Breast epithelium (tissue), 3 donors: ENCODE results near the gene YPEL1.

ENCODE experiments used
- POLR2A ChIP-seq: fragments of 450-650 bp; IDR thresholded peaks from one replicate; pipeline ENCODE4 v1.6.1; 2016; ENCODE audit warnings: antibody characterized with exemption, mild to moderate bottlenecking, moderate library complexity
- POLR2AphosphoS5 ChIP-seq, 3 donors: sonication (generic); formaldehyde crosslinking; IDR thresholded peaks; one replicate each; pipeline ENCODE4 v1.6.1; 2017; ENCODE audit warnings: antibody characterized with exemption in 3 of 3
- TF ChIP-seq, protein P1 (sequence below), 3 donors: fragments of 450-650 bp; IDR thresholded peaks; one replicate each; pipeline ENCODE4 v1.5.1; 2016 to 2017; ENCODE audit warnings: antibody characterized with exemption in 3 of 3, mild to moderate bottlenecking in 3 of 3, moderate library complexity in 3 of 3

DNA sequence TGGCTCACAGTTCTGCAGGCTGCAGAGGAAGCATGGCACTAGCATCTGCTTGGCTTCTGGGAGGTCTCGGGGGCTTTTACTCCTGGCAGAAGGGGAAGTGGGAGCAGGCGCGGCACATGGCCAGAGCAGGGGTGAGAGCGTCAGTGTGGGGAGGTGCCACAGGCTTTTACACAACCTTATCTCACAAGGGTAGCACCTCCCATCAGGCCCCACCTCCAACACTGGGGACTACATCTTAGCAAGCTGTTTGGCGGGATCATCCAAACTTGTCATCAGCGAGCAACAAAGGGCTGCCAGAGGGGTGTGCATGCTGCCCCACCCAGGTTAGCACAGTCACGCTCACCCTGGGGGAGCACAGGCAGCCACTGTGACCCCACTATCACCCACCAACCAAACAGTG, 18.9 kb upstream of the YPEL1 start:
- TF ChIP-seq, protein P1, sequence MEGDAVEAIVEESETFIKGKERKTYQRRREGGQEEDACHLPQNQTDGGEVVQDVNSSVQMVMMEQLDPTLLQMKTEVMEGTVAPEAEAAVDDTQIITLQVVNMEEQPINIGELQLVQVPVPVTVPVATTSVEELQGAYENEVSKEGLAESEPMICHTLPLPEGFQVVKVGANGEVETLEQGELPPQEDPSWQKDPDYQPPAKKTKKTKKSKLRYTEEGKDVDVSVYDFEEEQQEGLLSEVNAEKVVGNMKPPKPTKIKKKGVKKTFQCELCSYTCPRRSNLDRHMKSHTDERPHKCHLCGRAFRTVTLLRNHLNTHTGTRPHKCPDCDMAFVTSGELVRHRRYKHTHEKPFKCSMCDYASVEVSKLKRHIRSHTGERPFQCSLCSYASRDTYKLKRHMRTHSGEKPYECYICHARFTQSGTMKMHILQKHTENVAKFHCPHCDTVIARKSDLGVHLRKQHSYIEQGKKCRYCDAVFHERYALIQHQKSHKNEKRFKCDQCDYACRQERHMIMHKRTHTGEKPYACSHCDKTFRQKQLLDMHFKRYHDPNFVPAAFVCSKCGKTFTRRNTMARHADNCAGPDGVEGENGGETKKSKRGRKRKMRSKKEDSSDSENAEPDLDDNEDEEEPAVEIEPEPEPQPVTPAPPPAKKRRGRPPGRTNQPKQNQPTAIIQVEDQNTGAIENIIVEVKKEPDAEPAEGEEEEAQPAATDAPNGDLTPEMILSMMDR (IDR thresholded peaks at IDR 0.05), result no peak
- TF ChIP-seq POLR2A (no peak), POLR2AphosphoS5 (IDR thresholded peaks at IDR 0.05) (no peak)
